GM12874 (cell line): ENCODE data around the gene HSPA4.

ENCODE experiments used
- TF ChIP-seq, protein P1 (sequence below): IDR thresholded peaks from 2 replicates; pipeline ENCODE4 v1.5.1; 2011; ENCODE audit warnings: low read depth, mild to moderate bottlenecking, control low read depth, low read length, moderate library complexity; ENCODE audit not compliant: insufficient read depth

The HSPA4 gene

DNA sequence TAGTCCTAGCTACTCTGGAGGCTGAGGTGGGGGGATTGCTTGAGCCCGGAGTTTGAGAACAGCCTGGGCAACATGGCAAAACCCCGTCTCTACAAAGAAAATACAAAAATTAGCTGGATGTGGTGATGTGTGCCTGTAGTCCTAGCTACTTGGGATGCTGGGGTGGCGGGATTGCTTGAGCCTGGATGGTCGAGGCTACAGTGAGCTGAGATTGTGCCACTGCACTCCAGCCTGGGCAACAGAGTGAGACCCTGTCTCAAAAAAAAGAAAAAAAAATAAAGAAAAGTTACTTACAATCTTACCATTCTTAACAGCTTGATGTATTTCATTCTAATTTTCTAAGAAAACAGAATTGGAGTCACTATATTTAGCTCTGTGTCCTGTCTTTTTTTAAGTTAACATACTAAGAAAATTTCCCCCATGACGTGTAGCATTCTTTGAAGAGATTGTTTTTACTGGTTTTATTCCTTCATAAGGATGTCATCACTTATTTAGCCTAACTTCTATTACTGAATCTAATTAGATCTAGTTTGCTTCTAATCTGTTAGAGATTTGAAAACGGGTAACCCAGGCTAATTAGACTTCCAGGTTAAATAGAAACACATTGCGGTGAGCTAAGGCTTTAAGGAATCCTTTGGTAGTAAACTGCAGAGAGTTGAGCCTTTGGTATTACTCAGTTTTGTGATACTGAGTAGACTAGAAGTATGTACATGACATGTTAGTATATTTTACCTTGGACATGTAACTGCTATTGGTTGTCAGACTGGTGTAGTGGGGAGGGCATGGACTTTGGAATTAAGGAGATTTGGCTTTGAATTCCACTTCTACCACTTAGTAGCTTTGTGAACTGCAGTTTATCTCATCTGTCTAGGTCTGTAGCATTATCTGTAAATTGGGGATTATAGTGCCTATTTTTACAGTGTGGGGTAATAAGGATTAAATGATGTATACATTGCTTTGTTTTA lies 24.0 kb downstream of the HSPA4 start:
- TF ChIP-seq, protein P1, sequence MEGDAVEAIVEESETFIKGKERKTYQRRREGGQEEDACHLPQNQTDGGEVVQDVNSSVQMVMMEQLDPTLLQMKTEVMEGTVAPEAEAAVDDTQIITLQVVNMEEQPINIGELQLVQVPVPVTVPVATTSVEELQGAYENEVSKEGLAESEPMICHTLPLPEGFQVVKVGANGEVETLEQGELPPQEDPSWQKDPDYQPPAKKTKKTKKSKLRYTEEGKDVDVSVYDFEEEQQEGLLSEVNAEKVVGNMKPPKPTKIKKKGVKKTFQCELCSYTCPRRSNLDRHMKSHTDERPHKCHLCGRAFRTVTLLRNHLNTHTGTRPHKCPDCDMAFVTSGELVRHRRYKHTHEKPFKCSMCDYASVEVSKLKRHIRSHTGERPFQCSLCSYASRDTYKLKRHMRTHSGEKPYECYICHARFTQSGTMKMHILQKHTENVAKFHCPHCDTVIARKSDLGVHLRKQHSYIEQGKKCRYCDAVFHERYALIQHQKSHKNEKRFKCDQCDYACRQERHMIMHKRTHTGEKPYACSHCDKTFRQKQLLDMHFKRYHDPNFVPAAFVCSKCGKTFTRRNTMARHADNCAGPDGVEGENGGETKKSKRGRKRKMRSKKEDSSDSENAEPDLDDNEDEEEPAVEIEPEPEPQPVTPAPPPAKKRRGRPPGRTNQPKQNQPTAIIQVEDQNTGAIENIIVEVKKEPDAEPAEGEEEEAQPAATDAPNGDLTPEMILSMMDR, result no peak

DNA sequence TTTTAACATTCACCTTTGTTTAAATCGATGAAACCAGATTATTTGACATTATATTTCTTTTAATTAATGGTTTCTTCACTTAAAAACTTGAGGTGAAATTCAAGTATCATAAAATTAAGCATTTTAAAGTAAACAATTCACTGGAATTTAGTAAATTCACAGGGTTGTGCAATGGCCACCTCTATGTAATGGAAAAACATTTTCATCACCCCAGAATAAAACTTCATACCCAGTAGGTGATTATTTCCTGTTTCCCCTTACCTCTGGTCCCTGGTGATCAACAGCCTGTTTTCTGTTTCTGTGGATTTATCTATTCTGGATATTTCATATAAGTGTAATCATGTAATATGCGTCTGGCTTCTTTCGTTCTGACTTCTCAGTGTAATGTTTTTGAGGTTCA lies 27.2 kb downstream of the HSPA4 start:
- TF ChIP-seq, protein P1, result no peak

DNA sequence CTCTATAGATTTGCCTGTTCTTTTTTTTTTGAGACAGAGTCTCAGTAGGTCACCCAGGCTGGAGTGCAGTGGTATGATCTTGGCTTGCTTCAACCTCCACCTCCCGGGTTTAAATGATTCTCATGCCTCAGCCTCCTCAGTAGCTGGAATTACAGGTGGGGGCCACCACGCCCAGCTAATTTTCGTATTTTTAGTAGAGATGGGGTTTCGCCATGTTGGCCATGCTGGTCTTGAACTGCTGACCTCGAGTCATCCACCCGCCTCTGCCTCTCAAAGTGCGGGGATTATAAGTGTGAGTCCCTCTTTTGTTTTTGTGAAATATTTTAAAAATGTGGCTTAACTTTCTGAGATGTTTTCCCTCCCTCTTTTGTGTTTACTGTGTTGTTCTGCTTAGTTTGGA lies 29.2 kb downstream of the HSPA4 start:
- TF ChIP-seq, protein P1, result no peak

DNA sequence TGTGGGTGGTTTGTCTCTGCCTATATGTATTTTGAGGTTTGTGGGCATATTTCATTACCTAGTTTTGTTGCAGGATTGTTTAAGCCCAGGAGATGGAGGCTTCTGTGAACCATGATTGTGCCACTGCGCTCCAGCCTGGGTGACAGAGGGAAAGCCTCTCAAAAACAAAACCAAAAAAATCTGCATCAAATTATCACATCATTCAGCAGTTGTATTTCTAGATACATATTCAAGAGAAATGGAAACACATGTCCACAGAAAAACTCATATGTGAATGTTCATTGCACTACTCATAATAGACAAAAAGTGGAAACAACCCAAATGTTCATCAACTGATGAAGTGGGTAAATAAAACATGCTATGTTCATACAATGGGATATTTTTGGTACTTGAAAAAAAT lies 29.9 kb downstream of the HSPA4 start:
- TF ChIP-seq, protein P1, result no peak

DNA sequence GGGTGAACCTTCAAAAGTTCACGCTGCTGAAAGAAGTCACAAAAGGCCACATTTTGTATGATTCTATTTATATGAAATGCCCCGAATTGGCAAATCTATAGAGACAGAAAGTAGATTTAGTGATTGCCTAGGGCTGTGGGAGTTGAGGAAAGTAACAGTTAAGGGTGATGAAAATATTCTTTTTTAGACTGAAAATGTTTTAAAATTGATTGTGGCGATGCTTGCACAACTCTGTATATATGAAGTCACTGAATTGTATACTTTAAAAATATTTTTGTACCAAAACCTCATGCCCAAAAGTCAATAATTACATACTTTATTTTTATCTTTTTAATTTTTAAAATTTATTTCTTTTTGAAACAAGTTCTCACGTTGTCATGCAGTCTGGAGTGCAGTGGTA lies 30.3 kb downstream of the HSPA4 start:
- TF ChIP-seq, protein P1, result no peak

DNA sequence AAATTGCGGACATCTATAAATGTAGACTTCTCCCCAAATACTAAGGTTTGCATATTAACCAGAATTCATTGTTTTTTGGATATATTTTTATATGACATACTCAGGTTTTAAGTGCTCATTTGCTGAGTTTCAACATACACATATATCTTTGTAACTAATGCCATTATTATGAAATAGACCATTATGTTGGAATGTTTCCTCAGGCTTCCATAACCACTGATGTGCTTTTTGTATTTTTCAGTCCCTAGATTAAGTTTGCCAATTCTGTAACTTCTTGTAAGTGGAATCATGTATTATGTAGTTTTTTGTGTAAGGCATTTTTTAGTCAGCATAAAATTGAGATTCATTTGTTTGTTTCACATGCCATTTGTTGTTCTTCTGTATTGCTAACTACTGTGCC lies 32.1 kb downstream of the HSPA4 start:
- TF ChIP-seq, protein P1, result no peak

DNA sequence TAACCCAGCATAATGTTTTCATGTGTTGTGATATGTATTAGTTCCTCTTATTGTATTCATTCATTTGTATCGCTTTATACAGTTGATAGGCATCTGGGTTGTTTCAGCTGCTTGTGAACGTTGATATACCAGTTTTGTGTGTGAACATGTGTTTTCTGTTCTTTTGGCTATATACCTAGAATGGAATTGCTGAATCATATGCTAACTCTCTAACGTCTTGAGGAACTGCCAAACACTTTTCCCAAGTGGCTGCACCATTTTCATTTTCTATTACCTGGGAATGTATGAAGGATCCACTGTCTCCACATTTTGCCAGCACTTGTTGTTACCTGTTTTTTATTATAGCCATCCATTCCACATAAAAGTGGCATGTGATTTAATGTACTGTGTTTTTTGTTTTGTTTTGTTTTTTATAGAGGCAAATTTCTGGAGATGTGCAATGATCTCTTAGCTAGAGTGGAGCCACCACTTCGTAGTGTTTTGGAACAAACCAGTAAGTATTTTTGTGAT lies 34.6 kb downstream of the HSPA4 start:
- TF ChIP-seq, protein P1, result no peak
